ENCODE results near the gene MARK1.

- no peak for TF ChIP-seq ZNF274 (IDR thresholded peaks at IDR 0.05; ENCODE audit: low read depth, low read length)
- no peak for TF ChIP-seq SUZ12 (IDR thresholded peaks at IDR 0.05; ENCODE audit: extremely low read depth, insufficient read depth, insufficient read length)
- no peak for TF ChIP-seq YY1 (IDR thresholded peaks at IDR 0.05; ENCODE audit: insufficient read depth, insufficient read length)
Observed at GRCh38 chr1:220565670-220566069, 37.7 kb downstream of the MARK1 start.
